IMR-90 (cell line): ENCODE measurements around the gene AUTS2. TPM values are rescaled to one million over a fixed set of nuclear protein-coding genes. Genes with fewer than 3 reads are reported as not detected.

Source experiments
- ATAC-seq: fragments of 200-7000 bp; cut with Tn5 transposase; 2 replicates; pipeline ENCODE4 v1.9.1; 2020; ENCODE audit warnings: low read depth, mild to moderate bottlenecking, moderate library complexity
- BruUV-seq: library from RNA; stranded (reverse); fragments of 400-500 nt; replicated peaks from 2 replicates; lab custom pipeline; 2021; lab: Mats Ljungman, UMichigan
- CTCF ChIA-PET: fragments of 300-600 bp; formaldehyde crosslinking; extraction: SDS; loops from one replicate; lab custom pipeline; 2021; ENCODE audit warnings: antibody characterized with exemption; lab: Yijun Ruan, JAX
- POLR2A ChIA-PET: fragments of 300-600 bp; sonication (Branson Sonifier 250); formaldehyde crosslinking; loops from one replicate; lab custom pipeline; 2022; ENCODE audit warnings: antibody characterized with exemption; ENCODE audit not compliant: unreplicated experiment; lab: Charles Lee
- DNase-seq: peaks from one replicate; pipeline ENCODE4 v3.0.0; 2013
- H2AFZ ChIP-seq: replicated peaks from 2 replicates; pipeline ENCODE3; 2013; ENCODE audit warnings: low read length, mild to moderate bottlenecking; ENCODE audit not compliant: poor library complexity
- H2AK5ac ChIP-seq: 2 replicates; pipeline ENCODE4 v1.6.1; 2013; ENCODE audit warnings: low read depth, low read length, inconsistent platforms
- H2AK9ac ChIP-seq: replicated peaks from 2 replicates; pipeline ENCODE3; 2013; ENCODE audit warnings: mild to moderate bottlenecking, low read depth, low read length, moderate library complexity; ENCODE audit not compliant: poor library complexity
- H2BK120ac ChIP-seq: 2 replicates; pipeline ENCODE4 v1.6.1; 2013; ENCODE audit warnings: low read depth, low read length, inconsistent platforms
- H2BK15ac ChIP-seq: 3 replicates; pipeline ENCODE4 v1.6.1; 2013; ENCODE audit warnings: low read depth, low read length, inconsistent platforms
- H2BK20ac ChIP-seq: 2 replicates; pipeline ENCODE4 v1.6.1; 2013; ENCODE audit warnings: low read depth, mild to moderate bottlenecking, inconsistent platforms, low read length, moderate library complexity
- H2BK5ac ChIP-seq: 2 replicates; pipeline ENCODE4 v1.6.1; 2013; ENCODE audit warnings: mild to moderate bottlenecking, low read depth, low read length, inconsistent platforms; ENCODE audit not compliant: poor library complexity, severe bottlenecking
- H3K14ac ChIP-seq: replicated peaks from 2 replicates; pipeline ENCODE4 v1.6.1; 2013; ENCODE audit warnings: low read depth, low read length, inconsistent platforms
- H3K18ac ChIP-seq: 2 replicates; pipeline ENCODE4 v1.6.1; 2013; ENCODE audit warnings: low read depth, low read length, control low read depth
- H3K23ac ChIP-seq: 2 replicates; pipeline ENCODE4 v1.6.1; 2013; ENCODE audit warnings: low read depth, low read length, inconsistent platforms
- H3K27ac ChIP-seq: 2 replicates; pipeline ENCODE4 v1.5.1; 2013; ENCODE audit warnings: mild to moderate bottlenecking, control low read depth, low read length; ENCODE audit not compliant: insufficient read depth
- H3K27me3 ChIP-seq: 2 replicates; pipeline ENCODE4 v1.6.1; 2013; ENCODE audit warnings: low read length; ENCODE audit not compliant: control insufficient read depth, insufficient read depth
- H3K36me3 ChIP-seq: 2 replicates; pipeline ENCODE4 v1.6.1; 2013; ENCODE audit warnings: low read length, mixed read lengths; ENCODE audit not compliant: control insufficient read depth, insufficient read depth
- H3K4ac ChIP-seq: 2 replicates; pipeline ENCODE4 v1.6.1; 2013; ENCODE audit warnings: low read depth, low read length, inconsistent platforms
- H3K4me1 ChIP-seq: 2 replicates; pipeline ENCODE4 v1.6.1; 2013; ENCODE audit warnings: low read length, mixed read lengths; ENCODE audit not compliant: control insufficient read depth, insufficient read depth
- H3K4me2 ChIP-seq: 2 replicates; pipeline ENCODE4 v1.6.1; 2013; ENCODE audit warnings: low read depth, mild to moderate bottlenecking, control low read depth, low read length, moderate library complexity
- H3K4me3 ChIP-seq: 2 replicates; pipeline ENCODE4 v1.5.1; 2013; ENCODE audit warnings: low read depth, mild to moderate bottlenecking, control low read depth, low read length, moderate library complexity; ENCODE audit not compliant: insufficient read depth
- H3K56ac ChIP-seq: 2 replicates; pipeline ENCODE4 v1.6.1; 2013; ENCODE audit warnings: low read length, inconsistent platforms; ENCODE audit not compliant: insufficient read depth; ENCODE audit errors: extremely low read depth
- H3K79me1 ChIP-seq, 2 experiments: 2 replicates each; pipeline ENCODE4 v1.6.1; 2013; ENCODE audit warnings: low read length in 2 of 2, inconsistent platforms in 1 of 2, low read depth in 1 of 2
- H3K9ac ChIP-seq: 2 replicates; pipeline ENCODE4 v1.6.1; 2013; ENCODE audit warnings: low read depth, low read length, control low read depth
- H3K9me1 ChIP-seq: 2 replicates; pipeline ENCODE4 v1.6.1; 2013; ENCODE audit warnings: low read length, inconsistent platforms; ENCODE audit not compliant: insufficient read depth
- H3K9me3 ChIP-seq: 2 replicates; pipeline ENCODE4 v1.6.1; 2013; ENCODE audit warnings: low read length; ENCODE audit not compliant: control insufficient read depth, insufficient read depth
- H4K20me1 ChIP-seq: 2 replicates; pipeline ENCODE4 v1.6.1; 2013; ENCODE audit warnings: low read length, inconsistent platforms; ENCODE audit not compliant: insufficient read depth
- H4K5ac ChIP-seq: 2 replicates; pipeline ENCODE4 v1.6.1; 2013; ENCODE audit warnings: mild to moderate bottlenecking, low read depth, low read length, control low read depth
- H4K8ac ChIP-seq, 2 experiments: 2 replicates each; pipeline ENCODE4 v1.6.1; 2013; ENCODE audit warnings: low read depth in 2 of 2, low read length in 2 of 2, control low read depth in 1 of 2, inconsistent platforms in 1 of 2
- H4K91ac ChIP-seq: 2 replicates; pipeline ENCODE4 v1.6.1; 2013; ENCODE audit warnings: low read depth, low read length, inconsistent platforms; ENCODE audit not compliant: insufficient read depth
- BHLHE40 ChIP-seq: fragments of 150-350 bp; IDR thresholded peaks from 2 replicates; pipeline ENCODE4 v1.6.1; 2016; ENCODE audit warnings: mild to moderate bottlenecking, low read depth, low read length
- CEBPB ChIP-seq: IDR thresholded peaks from 2 replicates; pipeline ENCODE4 v1.6.1; 2012; ENCODE audit warnings: low read depth, low read length, improper control_type of control experiment
- CHD1 ChIP-seq: IDR thresholded peaks from 2 replicates; pipeline ENCODE4 v1.6.1; 2012; ENCODE audit warnings: low read depth, low read length, improper control_type of control experiment
- FOS ChIP-seq: fragments of 150-350 bp; IDR thresholded peaks from 2 replicates; pipeline ENCODE4 v1.6.1; 2016; ENCODE audit warnings: low read depth, low read length
- MAFK ChIP-seq: IDR thresholded peaks from 2 replicates; pipeline ENCODE4 v1.6.1; 2012; ENCODE audit warnings: low read depth, low read length, improper control_type of control experiment
- MAZ ChIP-seq: IDR thresholded peaks from 2 replicates; pipeline ENCODE4 v1.6.1; 2012; ENCODE audit warnings: low read depth, mild to moderate bottlenecking, low read length, improper control_type of control experiment, moderate library complexity, borderline replicate concordance
- MXI1 ChIP-seq: IDR thresholded peaks from 2 replicates; pipeline ENCODE4 v1.6.1; 2012; ENCODE audit warnings: low read depth, mild to moderate bottlenecking, low read length, moderate library complexity, borderline replicate concordance
- NFE2L2 ChIP-seq: fragments of 150-350 bp; IDR thresholded peaks from 2 replicates; pipeline ENCODE4 v1.6.1; 2016; ENCODE audit warnings: low read depth, mild to moderate bottlenecking, low read length
- POLR2A ChIP-seq: IDR thresholded peaks from 2 replicates; pipeline ENCODE4 v1.6.1; 2012; ENCODE audit warnings: mild to moderate bottlenecking, low read depth, low read length
- RCOR1 ChIP-seq: IDR thresholded peaks from 2 replicates; pipeline ENCODE4 v1.6.1; 2012; ENCODE audit warnings: mild to moderate bottlenecking, low read length, improper control_type of control experiment; ENCODE audit not compliant: insufficient replicate concordance
- RFX5 ChIP-seq: IDR thresholded peaks from 2 replicates; pipeline ENCODE4 v1.8.0; 2012; ENCODE audit warnings: low read depth, mild to moderate bottlenecking, low read length, moderate library complexity
- SMC3 ChIP-seq: fragments of 150-350 bp; IDR thresholded peaks from 2 replicates; pipeline ENCODE4 v1.6.1; 2016; ENCODE audit warnings: low read depth, mild to moderate bottlenecking, antibody characterized with exemption, low read length, moderate library complexity
- USF2 ChIP-seq: fragments of 150-350 bp; IDR thresholded peaks from 2 replicates; pipeline ENCODE4 v1.6.1; 2017; ENCODE audit warnings: mild to moderate bottlenecking, antibody characterized with exemption, low read length, low read depth
- dilution Hi-C: fragments of 300-500 bp; cut with HindIII; formaldehyde crosslinking; loops from one replicate; pipeline ENCODE4 v1.14.3; 2018; ENCODE audit warnings: low sequenced_read_pairs; ENCODE audit not compliant: unreplicated experiment
- in situ Hi-C: fragments of 300-500 bp; cut with MboI; formaldehyde crosslinking; loops from 3 replicates; pipeline ENCODE4 v1.14.3; 2019; ENCODE audit warnings: low sequenced_read_pairs, inconsistent platforms, mixed read lengths
- intact Hi-C: fragments of 100-400 bp; cut with micrococcal nuclease; formaldehyde crosslinking; loops from 2 replicates; pipeline ENCODE4 v1.10.0; 2022
- polyA plus RNA-seq, 3 experiments: library from polyadenylated mRNA; depleted of rRNA; stranded (reverse); fragments of >200 nt; gene quantifications; 2 replicates each; pipeline ENCODE4 v1.2.3, GENCODE V29; 2012; ENCODE audit warnings: low replicate concordance in 1 of 3
- total RNA-seq: library from RNA; depleted of rRNA; stranded (reverse); fragments of >200 nt; gene quantifications from 2 replicates; pipeline ENCODE4 v1.2.3, GENCODE V29; 2012

AUTS2 gene
- total and polyA plus RNA-seq, 2 of the 4 experiments (the other 2 are of a cell fraction): 0.90 to 3.0 TPM

GRCh38 chr7:70032649-70033048 is 434.4 kb downstream of the AUTS2 start:
- Histone ChIP-seq H2AFZ (no peak overlapping the region), H2BK120ac (no peak overlapping the region), H2BK15ac (no peak overlapping the region), H3K36me3 (no peaks in the 10 kb centered on the region), H3K27ac (no peak overlapping the region), H3K23ac (no peak overlapping the region), H2BK20ac (no peak overlapping the region), H3K9ac (no peak overlapping the region), H3K9me1 (no peaks in the 10 kb centered on the region), H3K4me3 (no peak overlapping the region), H3K9me3 (no peaks in the 10 kb centered on the region), H2BK5ac (no peak overlapping the region), H3K56ac (no peak overlapping the region), H3K18ac (no peak overlapping the region), H3K4ac (no peak overlapping the region), H4K91ac (no peak overlapping the region), H2AK5ac (no peak overlapping the region), H4K8ac (no peak overlapping the region), H3K27me3 (no peaks in the 10 kb centered on the region), H3K79me1 (no peaks in the 10 kb centered on the region), H3K14ac (no peak overlapping the region), H2AK9ac (no peak overlapping the region), H4K5ac (no peak overlapping the region), H3K4me2 (no peak overlapping the region), H3K4me1 (no peaks in the 10 kb centered on the region), H4K20me1 (no peaks in the 10 kb centered on the region)
- POLR2A ChIA-PET: no interaction called here
- TF ChIP-seq SMC3 (no peak), MAZ (no peak), CHD1 (no peak), RCOR1 (no peak), NFE2L2 (no peak), FOS (no peak), POLR2A (no peak), MAFK (no peak), RFX5 (no peak), CEBPB (no peak), MXI1 (no peak), USF2 (no peak), BHLHE40 (no peak)
- in situ Hi-C loops (no loop called here), dilution Hi-C loops (no loop called here), intact Hi-C loops (no loop called here)
- BruUV-seq: no TSS peak
- no peak for DNase-seq
- CTCF ChIA-PET: no interaction called here
- ATAC-seq: no peak
